Measurements from ENCODE around the gene PSMD1. TPM values are rescaled to one million over a fixed set of nuclear protein-coding genes. Genes with fewer than 3 reads are reported as not detected.

Gene PSMD1
- total RNA-seq, 2 experiments from 2014 or later = 116 TPM

GRCh38 chr2:231050018-231050901, 6.4 kb upstream of the PSMD1 start:
- peaks cover 3% of the 10 kb centered on the region for H3K27me3 Mint-ChIP-seq
- H3K4me1 Mint-ChIP-seq (ENCODE audit: low read depth) = peaks cover 21% of the 10 kb centered on the region
- no peak overlapping the region for H3K4me3 Mint-ChIP-seq

GRCh38 chr2:231051116-231051515, 5.6 kb upstream of the PSMD1 start:
- H3K27ac Mint-ChIP-seq = no peak overlapping the region
- POLR2A ChIA-PET = no interaction called here
- no peaks in the 10 kb centered on the region for H3K9me3 Mint-ChIP-seq
- H3K36me3 Mint-ChIP-seq = no peaks in the 10 kb centered on the region
- CTCF ChIA-PET = interaction anchor here (1.1 to 1.6 kb wide), 3 partner anchors 59 to 227 kb away, joined by 3 to 5 read pairs (median 4); no protein-coding TSS in a partner anchor
- no peak overlapping the region for H3K4me3 Mint-ChIP-seq
- peaks cover 3% of the 10 kb centered on the region for H3K27me3 Mint-ChIP-seq
- no peak for DNase-seq
- intact Hi-C loops (cut with micrococcal nuclease) = loop anchor here (10.0 kb wide), 1 partner anchor 396 kb away; no protein-coding TSS in a partner anchor
- peaks cover 23% of the 10 kb centered on the region for H3K4me1 Mint-ChIP-seq (ENCODE audit: low read depth)

More at GRCh38 chr2:231050018-231050901, 6.4 kb upstream of the PSMD1 start:
- DNase-seq = no peak
- Mint-ChIP-seq H3K9me3 (no peaks in the 10 kb centered on the region), H3K36me3 (no peaks in the 10 kb centered on the region), H3K27ac (no peak overlapping the region)
- ChIA-PET CTCF (interaction anchor here (1.1 to 1.6 kb wide), 5 partner anchors 59 to 226 kb away, joined by 3 to 6 read pairs (median 4); no protein-coding TSS in a partner anchor), POLR2A (no interaction called here)
- intact Hi-C loops (cut with micrococcal nuclease) = loop anchor here (10.0 kb wide), 1 partner anchor 395 kb away; no protein-coding TSS in a partner anchor

GRCh38 chr2:231052494-231053451, 3.9 kb upstream of the PSMD1 start:
- H3K4me1 Mint-ChIP-seq (ENCODE audit: low read depth) = peaks cover 27% of the 10 kb centered on the region
- peaks cover 3% of the 10 kb centered on the region for H3K27me3 Mint-ChIP-seq
- ChIA-PET POLR2A (interaction anchor here (0.9 kb wide), 1 partner anchor 229 kb away, joined by 3 read pairs; no protein-coding TSS in a partner anchor), CTCF (interaction anchor here (0.6 to 2.4 kb wide), 47 partner anchors 9 to 344 kb away, joined by 3 to 36 read pairs (median 4); partner anchors contain the start of genes C2orf72, GPR55 and ITM2C)
- no peaks in the 10 kb centered on the region for H3K9me3 Mint-ChIP-seq
- intact Hi-C loops (cut with micrococcal nuclease) = loop anchor here (1.0 to 10.0 kb wide), 3 partner anchors 150 to 398 kb away; no protein-coding TSS in a partner anchor
- peak; percentile 91 for DNase-seq
- H3K36me3 Mint-ChIP-seq = no peaks in the 10 kb centered on the region
- peak overlapping the region; percentile 83 for H3K4me3 Mint-ChIP-seq
- no peak overlapping the region for H3K27ac Mint-ChIP-seq

- H3K36me3 Mint-ChIP-seq = no peaks in the 10 kb centered on the region
- POLR2A ChIA-PET = interaction anchor here (0.5 kb wide), 1 partner anchor 97 kb away, joined by 3 read pairs; no protein-coding TSS in a partner anchor
- peak; percentile 34 for DNase-seq
- CTCF ChIA-PET = interaction anchor here (1.1 to 2.4 kb wide), 7 partner anchors 37 to 230 kb away, joined by 3 to 36 read pairs (median 9); no protein-coding TSS in a partner anchor
- H3K4me3 Mint-ChIP-seq = no peak overlapping the region
- peaks cover 37% of the 10 kb centered on the region for H3K4me1 Mint-ChIP-seq (ENCODE audit: low read depth)
- peak overlapping the region; percentile 39 for H3K27ac Mint-ChIP-seq
- H3K27me3 Mint-ChIP-seq = peaks cover 3% of the 10 kb centered on the region
- H3K9me3 Mint-ChIP-seq = no peaks in the 10 kb centered on the region
- intact Hi-C loops (cut with micrococcal nuclease) = loop anchor here (1.0 to 10.0 kb wide), 3 partner anchors 151 to 399 kb away; no protein-coding TSS in a partner anchor
These were observed 2.8 kb upstream of the PSMD1 start for GRCh38 chr2:231053846-231054245.

- POLR2A ChIA-PET = interaction anchor here (0.6 to 1.2 kb wide), 2 partner anchors 407 to 719 kb away, joined by 3 read pairs; partner anchors contain the start of gene NCL
- peak overlapping the region; percentile 19 for H3K27ac Mint-ChIP-seq
- no peaks in the 10 kb centered on the region for H3K9me3 Mint-ChIP-seq
- H3K4me3 Mint-ChIP-seq = peak overlapping the region; percentile 90
- CTCF ChIA-PET = interaction anchor here (0.6 to 4.6 kb wide), 8 partner anchors 9 to 234 kb away, joined by 3 to 22 read pairs (median 6); no protein-coding TSS in a partner anchor
- no peak for DNase-seq
- H3K27me3 Mint-ChIP-seq = peaks cover 1% of the 10 kb centered on the region
- H3K36me3 Mint-ChIP-seq = peaks cover 10% of the 10 kb centered on the region
- peaks cover 53% of the 10 kb centered on the region for H3K4me1 Mint-ChIP-seq (ENCODE audit: low read depth)
- intact Hi-C loops (cut with micrococcal nuclease) = loop anchor here (5.0 to 10.0 kb wide), 2 partner anchors 403 to 555 kb away; no protein-coding TSS in a partner anchor
These were observed 923 bp downstream of the PSMD1 start for GRCh38 chr2:231057590-231057989.

DNA sequence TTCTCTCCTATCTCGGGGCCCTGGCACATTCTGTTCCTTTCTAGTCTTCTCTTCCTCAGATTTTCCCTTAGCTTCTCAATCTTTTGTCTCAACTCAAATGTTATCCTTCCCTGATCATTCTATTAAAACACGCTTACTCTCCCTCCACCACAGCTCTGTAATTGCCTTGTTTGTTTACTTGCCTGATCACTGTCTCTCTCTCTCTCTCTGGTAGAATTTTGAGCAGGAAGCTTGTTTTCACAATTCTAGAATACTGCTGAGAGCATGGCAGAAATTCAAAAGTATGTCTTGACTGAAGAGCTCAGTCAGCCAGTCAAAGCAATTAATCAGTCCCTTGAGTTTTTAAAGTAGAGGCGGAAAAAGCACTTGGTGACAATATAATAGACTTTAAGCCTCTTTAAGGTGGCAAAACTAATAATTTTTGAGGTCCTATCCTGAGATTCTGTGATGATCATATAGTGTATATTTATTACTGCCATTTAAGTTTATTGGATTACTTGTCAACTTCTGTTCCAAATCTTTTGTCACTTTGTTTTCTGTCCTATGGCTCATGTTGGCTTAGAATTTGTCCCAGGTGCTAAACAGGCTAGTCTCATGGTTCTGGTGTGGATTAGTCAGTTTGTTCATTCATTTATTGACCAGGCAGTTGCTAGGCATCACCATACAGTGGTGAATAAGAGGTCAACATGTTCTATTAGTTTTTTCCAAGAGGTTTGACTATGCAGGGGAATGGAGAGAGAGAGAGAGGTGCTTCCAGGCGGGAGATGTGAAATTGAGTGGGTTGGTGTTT, 2.3 kb downstream of the PSMD1 start:
- intact Hi-C loops (cut with micrococcal nuclease) = loop anchor here (5.0 to 10.0 kb wide), 2 partner anchors 404 to 553 kb away; no protein-coding TSS in a partner anchor
- ChIA-PET CTCF (interaction anchor here (0.6 to 4.6 kb wide), 4 partner anchors 44 to 235 kb away, joined by 3 to 22 read pairs (median 6); no protein-coding TSS in a partner anchor), POLR2A (no interaction called here)
- no peaks in the 10 kb centered on the region for H3K9me3 Mint-ChIP-seq
- peaks cover 40% of the 10 kb centered on the region for H3K4me1 Mint-ChIP-seq (ENCODE audit: low read depth)
- H3K36me3 Mint-ChIP-seq = peaks cover 19% of the 10 kb centered on the region
- no peak overlapping the region for H3K27ac Mint-ChIP-seq
- peak overlapping the region; percentile 90 for H3K4me3 Mint-ChIP-seq
- DNase-seq = no peak
- peaks cover 1% of the 10 kb centered on the region for H3K27me3 Mint-ChIP-seq

DNA sequence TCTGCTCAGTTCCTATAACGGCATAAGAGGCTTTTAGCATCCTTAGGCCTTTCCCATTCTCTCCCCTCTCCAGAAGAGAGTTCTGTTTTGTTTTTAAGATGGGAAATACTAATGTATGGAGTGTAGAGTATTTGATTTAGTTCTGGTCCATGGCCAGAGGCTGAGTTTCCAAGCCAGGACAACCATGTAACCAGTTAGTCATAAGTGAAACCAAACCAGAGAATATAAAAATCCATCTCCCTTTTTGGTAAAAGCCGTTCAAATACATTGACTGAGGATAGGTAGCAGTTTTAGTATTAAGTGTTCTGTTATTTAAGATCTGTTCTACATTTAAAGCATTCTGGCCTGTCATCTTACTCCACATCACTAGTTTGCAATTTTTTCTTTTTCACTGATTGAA, 3.1 kb downstream of the PSMD1 start:
- ChIA-PET POLR2A (no interaction called here), CTCF (no interaction called here)
- Mint-ChIP-seq H3K4me3 (no peak overlapping the region), H3K36me3 (peaks cover 21% of the 10 kb centered on the region), H3K4me1 (ENCODE audit: low read depth) (peaks cover 37% of the 10 kb centered on the region), H3K27me3 (peaks cover 1% of the 10 kb centered on the region), H3K9me3 (no peaks in the 10 kb centered on the region), H3K27ac (no peak overlapping the region)
- DNase-seq = no peak
- intact Hi-C loops (cut with micrococcal nuclease) = loop anchor here (5.0 to 10.0 kb wide), 2 partner anchors 405 to 553 kb away; no protein-coding TSS in a partner anchor

DNA sequence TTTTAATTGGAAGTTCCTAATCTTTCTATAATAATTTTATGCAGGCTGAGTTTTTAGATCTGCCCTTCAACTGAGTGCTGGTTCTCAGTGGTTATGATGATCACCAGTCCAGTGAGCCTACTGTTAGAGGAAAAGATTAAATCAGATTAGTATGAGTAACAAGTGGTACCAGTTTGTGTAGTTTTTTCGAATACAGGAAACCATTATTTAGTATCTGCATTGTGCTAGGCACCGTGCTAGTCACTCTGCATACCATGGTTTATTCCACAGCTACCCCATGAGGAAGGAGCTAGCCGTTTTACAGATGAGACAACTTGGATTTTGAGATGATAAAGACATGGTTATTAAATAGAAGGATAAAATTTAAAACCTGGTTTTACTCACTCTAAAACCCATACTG, 6.1 kb downstream of the PSMD1 start:
- Mint-ChIP-seq H3K4me3 (no peak overlapping the region), H3K27ac (no peak overlapping the region), H3K4me1 (ENCODE audit: low read depth) (peaks cover 36% of the 10 kb centered on the region), H3K36me3 (peaks cover 28% of the 10 kb centered on the region), H3K27me3 (no peaks in the 10 kb centered on the region), H3K9me3 (no peaks in the 10 kb centered on the region)
- CTCF ChIA-PET = interaction anchor here (2.0 to 2.1 kb wide), 2 partner anchors 10 to 238 kb away, joined by 5 to 8 read pairs; no protein-coding TSS in a partner anchor
- intact Hi-C loops (cut with micrococcal nuclease) = no loop called here
- POLR2A ChIA-PET = no interaction called here
- DNase-seq = no peak

GRCh38 chr2:231063347-231063746, 6.7 kb downstream of the PSMD1 start:
- no peak for DNase-seq
- H3K27me3 Mint-ChIP-seq = no peaks in the 10 kb centered on the region
- intact Hi-C loops (cut with micrococcal nuclease) = no loop called here
- no peak overlapping the region for H3K4me3 Mint-ChIP-seq
- peaks cover 36% of the 10 kb centered on the region for H3K4me1 Mint-ChIP-seq (ENCODE audit: low read depth)
- no peaks in the 10 kb centered on the region for H3K9me3 Mint-ChIP-seq
- POLR2A ChIA-PET = no interaction called here
- peaks cover 33% of the 10 kb centered on the region for H3K36me3 Mint-ChIP-seq
- no peak overlapping the region for H3K27ac Mint-ChIP-seq
- CTCF ChIA-PET = interaction anchor here (2.0 to 2.1 kb wide), 2 partner anchors 10 to 239 kb away, joined by 5 to 8 read pairs; no protein-coding TSS in a partner anchor

GRCh38 chr2:231065966-231066365, 9.3 kb downstream of the PSMD1 start:
- Mint-ChIP-seq H3K9me3 (no peaks in the 10 kb centered on the region), H3K4me1 (ENCODE audit: low read depth) (peaks cover 22% of the 10 kb centered on the region), H3K36me3 (peaks cover 40% of the 10 kb centered on the region), H3K4me3 (no peak overlapping the region), H3K27ac (no peak overlapping the region), H3K27me3 (no peaks in the 10 kb centered on the region)
- POLR2A ChIA-PET = no interaction called here
- intact Hi-C loops (cut with micrococcal nuclease) = no loop called here
- no peak for DNase-seq
- CTCF ChIA-PET = no interaction called here

All from activated CD4-positive, alpha-beta memory T cell treated with anti-CD3 and anti-CD28 coated beads for 36 hours (primary cell).